LNCaP clone FGC (cell line): ENCODE data around the gene TAL1.

Experiments
- DNase-seq: peaks from one replicate; pipeline ENCODE4 v3.0.0-alpha.2; 2011; ENCODE audit warnings: low read depth
- H3K4me3 ChIP-seq: 2 replicates; pipeline ENCODE4 v1.5.1; 2011; ENCODE audit warnings: mild to moderate bottlenecking, low read depth, low read length, control low read depth
- CTCF ChIP-seq: IDR thresholded peaks from 2 replicates; pipeline ENCODE4 v1.5.1; 2012; ENCODE audit warnings: mild to moderate bottlenecking; ENCODE audit not compliant: control insufficient read depth, insufficient read depth; ENCODE audit errors: extremely low read depth

TAL1 gene

GRCh38 chr1:47178020-47178419 is 54.0 kb downstream of the TAL1 start:
- no peak for DNase-seq
- no peak overlapping the region for H3K4me3 ChIP-seq
- no peak for TF ChIP-seq CTCF

DNA sequence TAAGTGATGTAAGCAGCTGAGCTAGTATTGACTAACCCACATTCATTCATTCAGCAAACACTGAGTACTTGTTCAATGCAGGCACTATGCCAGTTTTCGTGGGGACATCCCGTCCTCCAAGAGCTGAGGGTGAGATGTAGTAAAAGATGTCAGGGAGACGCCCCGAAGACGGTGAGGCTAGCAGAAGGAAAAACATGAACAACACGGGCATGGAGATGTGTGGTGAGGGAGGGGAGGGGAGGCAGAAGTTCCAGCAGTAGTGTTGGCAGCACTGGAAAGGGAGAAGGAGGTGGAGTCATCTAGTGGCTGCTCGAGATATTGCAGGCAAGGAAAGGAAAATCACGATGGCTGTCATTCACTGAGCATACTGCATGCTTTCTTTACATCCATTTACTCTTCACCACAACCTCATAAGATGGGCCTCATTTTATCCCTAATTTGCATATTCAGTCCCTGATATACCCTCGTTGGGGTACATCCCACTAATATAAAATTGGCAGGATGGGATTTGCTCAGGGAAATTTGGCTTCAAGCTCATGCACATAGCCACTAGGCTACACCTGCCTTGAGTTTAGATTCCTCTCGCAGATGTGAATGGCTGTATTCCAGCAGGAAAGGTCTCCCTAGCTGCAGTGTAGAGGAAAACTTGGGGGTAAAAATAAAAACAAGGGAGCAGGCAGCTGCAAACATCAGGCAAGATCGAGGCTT is 56.6 kb downstream of the TAL1 start:
- peak; percentile 98 for TF ChIP-seq CTCF
- peak; percentile 27 for DNase-seq
- no peak overlapping the region for H3K4me3 ChIP-seq

- no peak for TF ChIP-seq CTCF
- DNase-seq, result no peak
- no peak overlapping the region for H3K4me3 ChIP-seq
These were observed 57.4 kb downstream of the TAL1 start for GRCh38 chr1:47174656-47175020.

GRCh38 chr1:47172782-47173181 is 59.2 kb downstream of the TAL1 start:
- DNase-seq, result no peak
- no peak for TF ChIP-seq CTCF
- no peak overlapping the region for H3K4me3 ChIP-seq
